Aorta (tissue), 5 donors: Measurements from ENCODE around the gene OR2B2. TPM values are rescaled to one million over a fixed set of nuclear protein-coding genes. Genes with fewer than 3 reads are reported as not detected.

ENCODE experiments used
- ATAC-seq: fragments of 200-7000 bp; cut with Tn5 transposase; one replicate; pipeline ENCODE4 v1.9.1; 2022; ENCODE audit warnings: moderate library complexity; ENCODE audit not compliant: low FRiP score
- DNase-seq, 2 donors: peaks; one replicate each; pipeline ENCODE4 v3.0.0-alpha.2; 2020
- H3K27ac ChIP-seq, 2 donors: one replicate each; pipeline ENCODE4 v1.5.1; 2013; ENCODE audit warnings: low read length in 2 of 2, mild to moderate bottlenecking in 2 of 2, moderate library complexity in 2 of 2, control low read depth in 1 of 2, inconsistent platforms in 1 of 2, low read depth in 1 of 2
- H3K27me3 ChIP-seq, 2 donors: one replicate each; pipeline ENCODE4 v1.6.1; 2013; ENCODE audit warnings: control low read depth in 1 of 2, low read length in 1 of 2, mild to moderate bottlenecking in 1 of 2, moderate library complexity in 1 of 2; ENCODE audit not compliant: insufficient read depth in 2 of 2, control insufficient read depth in 1 of 2
- H3K36me3 ChIP-seq, 2 donors: one replicate each; pipeline ENCODE4 v1.6.1; 2013; ENCODE audit warnings: control low read depth in 1 of 2, low read length in 1 of 2, mild to moderate bottlenecking in 1 of 2; ENCODE audit not compliant: insufficient read depth in 2 of 2, control insufficient read depth in 1 of 2
- H3K4me1 ChIP-seq, 2 donors: one replicate each; pipeline ENCODE4 v1.6.1; 2013; ENCODE audit warnings: low read length in 2 of 2, control low read depth in 1 of 2, mild to moderate bottlenecking in 1 of 2, moderate library complexity in 1 of 2; ENCODE audit not compliant: insufficient read depth in 2 of 2, control insufficient read depth in 1 of 2
- H3K4me3 ChIP-seq, 2 donors: one replicate each; pipeline ENCODE4 v1.5.1; 2013; ENCODE audit warnings: low read length in 2 of 2, control low read depth in 1 of 2, mild to moderate bottlenecking in 1 of 2
- H3K9me3 ChIP-seq: one replicate; pipeline ENCODE4 v1.6.1; 2013; ENCODE audit warnings: mild to moderate bottlenecking, low read length; ENCODE audit not compliant: control insufficient read depth
- WGBS, 2 donors: extraction: QIAGEN DNeasy Blood & Tissue Kit; methylation state at CpG; one replicate each; pipeline ENCODE4 v1.1.7; 2013; 5-methylcytosine and 5-hydroxymethylcytosine counted together
- intact Hi-C, 2 donors: fragments of 100-400 bp; cut with DNase I; formaldehyde crosslinking; loops; one replicate each; pipeline versions ENCODE4 v1.14.2 to v1.15.0; 2022
- polyA plus RNA-seq, 2 donors: library from polyadenylated mRNA; stranded (reverse); fragments of 200-250 nt; gene quantifications; one replicate each; pipeline ENCODE4 v1.2.3, GENCODE V29; 2013
- total RNA-seq, 2 donors: library from RNA; stranded (reverse); fragmentation: NEBNext Ultra II Directional; extraction: Animal tissue kit (Norgen Biotek cat#: 25700); gene quantifications; one replicate each; pipeline ENCODE4 v1.2.1, GENCODE V29; 2021
- donor health status: healthy with polysubstance abuse.
- donor health status: Bipolar disorder and iron deficiency.
- donor health status: DM: no; HTN: no; CAD: no.
- donor health status: DM: no; HTN: no; CAD: no.
- donor health status: DM: yes; HTN: yes; CAD: no.

Gene OR2B2
- total and polyA plus RNA-seq, 4 donors = not detected

DNA sequence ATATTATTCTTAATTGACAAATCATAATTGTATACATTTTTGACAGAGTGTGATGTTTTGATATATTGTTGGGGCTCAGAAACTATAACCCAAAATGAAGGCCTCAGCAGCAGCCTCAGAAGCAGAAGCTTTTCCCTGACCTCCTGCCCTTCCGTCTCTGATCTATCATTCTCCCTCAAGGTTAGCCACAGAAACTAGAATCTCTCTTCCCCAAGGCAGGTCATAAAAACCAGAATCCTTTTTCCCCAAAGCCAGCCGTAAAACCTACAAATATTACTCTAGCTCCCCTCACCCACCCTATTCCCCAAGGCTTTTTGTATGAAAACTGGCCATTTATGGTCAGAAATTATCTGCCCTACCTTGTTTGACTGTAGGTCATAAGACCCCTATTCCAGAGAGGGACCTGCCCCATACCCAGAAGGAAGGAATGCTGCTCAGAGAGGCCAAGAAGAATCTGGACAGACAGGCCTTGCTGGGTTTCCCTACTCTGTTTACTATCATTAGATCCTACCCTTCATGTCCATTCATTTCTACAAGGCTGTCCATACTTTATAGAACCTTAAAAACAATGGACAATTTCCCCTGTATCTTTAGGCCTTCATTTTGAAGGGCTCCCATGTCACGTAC lies 14.5 kb downstream of the OR2B2 start:
- no peak overlapping the region for H3K27ac ChIP-seq
- ATAC-seq = no peak
- no peaks in the 10 kb centered on the region for H3K36me3 ChIP-seq
- WGBS, 2 donors = 92% methylated on average over 3 of the region's 3 CpGs
- intact Hi-C loops = loop anchor here (5.0 to 10.0 kb wide), 4 partner anchors 125 to 1087 kb away; no protein-coding TSS in a partner anchor
- H3K27me3 ChIP-seq = peaks cover 0 to 2% of the 10 kb centered on the region in 2 donors
- no peak overlapping the region for H3K4me3 ChIP-seq
- H3K9me3 ChIP-seq = no peaks in the 10 kb centered on the region
- no peaks in the 10 kb centered on the region for H3K4me1 ChIP-seq
- DNase-seq = no peak

DNA sequence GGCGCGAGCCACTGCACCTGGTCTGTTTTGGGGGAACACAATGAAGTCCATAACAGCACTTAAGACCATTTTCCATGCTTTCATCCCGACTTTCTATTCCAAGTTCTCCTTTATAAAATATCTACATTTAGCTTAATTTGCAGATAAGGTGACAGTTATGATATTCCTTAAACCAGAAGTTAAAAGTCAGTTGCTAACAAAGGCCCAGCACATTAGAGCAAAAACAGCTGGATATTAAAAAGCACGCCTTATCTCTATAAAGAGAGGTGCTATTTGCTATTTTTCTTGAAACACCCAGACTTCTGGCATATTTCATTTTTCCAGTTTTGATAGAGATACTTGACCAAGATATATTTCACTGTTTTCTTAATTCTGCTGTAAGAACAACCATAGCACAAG lies 15.8 kb downstream of the OR2B2 start:
- H3K36me3 ChIP-seq = no peaks in the 10 kb centered on the region
- intact Hi-C loops = loop anchor here (5.0 to 10.0 kb wide), 4 partner anchors 124 to 1088 kb away; no protein-coding TSS in a partner anchor
- H3K27ac ChIP-seq = no peak overlapping the region
- WGBS, 2 donors = 88 to 93% methylated on average over 4 of the region's 4 CpGs
- DNase-seq = no peak
- H3K27me3 ChIP-seq = peaks cover 0 to 2% of the 10 kb centered on the region in 2 donors
- no peaks in the 10 kb centered on the region for H3K4me1 ChIP-seq
- no peak overlapping the region for H3K4me3 ChIP-seq
- no peak for ATAC-seq
- H3K9me3 ChIP-seq = no peaks in the 10 kb centered on the region

DNA sequence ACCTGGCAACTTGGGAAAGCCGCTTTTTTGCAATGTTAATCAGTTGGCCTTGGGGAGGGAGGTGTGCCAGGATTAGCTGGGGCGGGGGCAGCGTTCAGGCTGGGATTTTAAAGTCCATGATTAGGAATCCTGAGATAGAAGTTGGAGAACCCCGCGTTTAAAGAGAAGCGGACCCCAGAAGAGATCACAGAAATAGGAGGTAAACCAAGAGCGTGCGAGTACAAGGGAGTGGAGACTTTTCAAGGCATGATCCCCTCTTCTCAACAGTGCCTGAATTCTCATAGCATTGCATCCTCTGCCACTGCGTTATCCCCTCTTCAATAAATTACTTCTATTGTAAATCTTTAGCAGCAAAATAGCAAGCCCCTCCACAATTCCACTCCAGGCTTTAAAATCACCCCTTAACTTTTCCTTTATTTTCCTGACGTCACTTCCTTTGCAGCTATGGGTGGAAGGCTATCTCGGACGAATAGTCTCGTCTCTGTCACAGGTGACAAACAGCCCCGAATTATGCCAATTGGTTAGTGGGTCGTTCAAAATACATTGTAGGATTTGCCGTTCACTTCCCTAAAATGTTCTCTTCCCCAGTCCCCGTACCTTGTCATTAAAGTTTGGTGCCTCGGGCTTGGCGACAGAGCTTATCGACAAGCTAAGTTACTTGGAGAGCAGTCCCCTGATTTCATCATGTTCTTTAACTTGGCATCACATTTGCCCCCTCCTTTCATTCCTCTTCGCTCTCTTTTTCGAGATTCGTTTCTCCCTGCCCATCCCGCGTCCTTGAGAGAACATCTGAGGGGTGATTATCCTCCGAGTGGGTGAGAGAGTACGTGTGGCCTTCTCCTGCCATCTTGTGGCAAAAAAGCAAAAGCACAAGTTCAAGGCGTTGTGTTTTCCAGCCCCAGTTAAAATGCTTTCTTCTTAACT lies 17.1 kb downstream of the OR2B2 start:
- peak overlapping the region in 1 of 2 donors; percentile 15 for H3K27ac ChIP-seq
- intact Hi-C loops = loop anchor here (1.0 to 10.0 kb wide), 7 partner anchors 56 to 1090 kb away; a partner anchor contains a TSS
- H3K27me3 ChIP-seq = peaks cover 0 to 6% of the 10 kb centered on the region in 2 donors
- no peaks in the 10 kb centered on the region for H3K4me1 ChIP-seq
- peak overlapping the region; percentile 89 to 98 for H3K4me3 ChIP-seq
- DNase-seq = peak in 1 of 2 donors; percentile 57
- 0 to 1% methylated on average over 28 of the region's 28 CpGs for WGBS, 2 donors
- ATAC-seq = peak; percentile 90
- no peaks in the 10 kb centered on the region for H3K9me3 ChIP-seq
- H3K36me3 ChIP-seq = no peaks in the 10 kb centered on the region

DNA sequence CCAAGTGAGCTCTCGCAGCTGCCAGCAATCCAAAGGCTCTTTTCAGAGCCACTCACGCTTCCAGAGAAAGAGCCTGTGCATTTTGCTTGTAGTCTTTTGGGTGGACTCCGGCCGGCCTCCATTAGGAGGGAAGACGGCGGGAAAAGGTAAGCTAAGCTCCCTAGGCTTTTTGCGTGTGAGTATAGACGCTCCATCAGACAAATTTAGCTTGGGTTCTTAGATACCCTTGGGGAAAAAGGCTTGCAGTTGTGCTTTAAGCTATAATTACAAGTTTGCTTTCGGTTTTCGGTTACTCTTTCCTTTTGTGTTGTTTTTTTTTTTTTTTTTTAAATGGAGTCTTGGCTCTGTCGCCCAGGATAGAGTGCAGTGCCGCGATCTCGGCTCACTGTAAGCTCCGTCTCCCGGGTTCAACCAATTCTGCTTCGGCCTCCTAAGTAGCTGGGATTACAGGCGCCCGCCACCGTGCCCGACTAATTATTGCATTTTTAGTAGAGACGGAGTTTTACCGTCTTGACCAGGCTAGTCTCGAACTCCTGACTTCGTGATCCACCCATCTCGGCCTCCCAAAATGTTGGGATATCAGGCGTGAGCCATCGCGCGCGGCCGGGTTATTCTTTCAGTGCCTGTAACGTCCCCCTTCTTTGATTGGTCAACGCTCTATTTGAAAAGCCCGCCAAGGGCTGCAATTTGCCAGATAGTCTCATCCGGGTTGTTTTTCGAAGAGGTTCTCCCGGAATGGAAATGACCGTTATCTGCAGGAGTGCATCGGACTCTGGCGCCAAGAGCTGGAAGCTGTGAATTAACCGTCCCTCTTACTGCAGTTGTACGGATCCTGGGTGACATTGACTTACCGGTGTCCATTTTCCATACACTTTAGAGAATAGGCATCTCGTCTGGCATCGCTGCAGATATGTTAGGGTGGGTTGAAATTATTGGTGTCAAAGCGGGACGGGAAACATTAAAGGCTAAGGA lies 18.1 kb downstream of the OR2B2 start:
- Histone ChIP-seq H3K27ac (no peak overlapping the region), H3K36me3 (no peaks in the 10 kb centered on the region), H3K9me3 (no peaks in the 10 kb centered on the region), H3K4me3 (peak overlapping the region; percentile 89 to 98), H3K27me3 (peaks cover 0 to 6% of the 10 kb centered on the region in 2 donors), H3K4me1 (no peaks in the 10 kb centered on the region)
- peak; percentile 90 to 92 for DNase-seq
- intact Hi-C loops = loop anchor here in 1 of 2 donors (2.0 to 10.0 kb wide), 3 partner anchors 55 to 1091 kb away; a partner anchor contains a TSS
- 1% methylated on average over 48 of the region's 48 CpGs for WGBS, 2 donors
- peak; percentile 93 for ATAC-seq

DNA sequence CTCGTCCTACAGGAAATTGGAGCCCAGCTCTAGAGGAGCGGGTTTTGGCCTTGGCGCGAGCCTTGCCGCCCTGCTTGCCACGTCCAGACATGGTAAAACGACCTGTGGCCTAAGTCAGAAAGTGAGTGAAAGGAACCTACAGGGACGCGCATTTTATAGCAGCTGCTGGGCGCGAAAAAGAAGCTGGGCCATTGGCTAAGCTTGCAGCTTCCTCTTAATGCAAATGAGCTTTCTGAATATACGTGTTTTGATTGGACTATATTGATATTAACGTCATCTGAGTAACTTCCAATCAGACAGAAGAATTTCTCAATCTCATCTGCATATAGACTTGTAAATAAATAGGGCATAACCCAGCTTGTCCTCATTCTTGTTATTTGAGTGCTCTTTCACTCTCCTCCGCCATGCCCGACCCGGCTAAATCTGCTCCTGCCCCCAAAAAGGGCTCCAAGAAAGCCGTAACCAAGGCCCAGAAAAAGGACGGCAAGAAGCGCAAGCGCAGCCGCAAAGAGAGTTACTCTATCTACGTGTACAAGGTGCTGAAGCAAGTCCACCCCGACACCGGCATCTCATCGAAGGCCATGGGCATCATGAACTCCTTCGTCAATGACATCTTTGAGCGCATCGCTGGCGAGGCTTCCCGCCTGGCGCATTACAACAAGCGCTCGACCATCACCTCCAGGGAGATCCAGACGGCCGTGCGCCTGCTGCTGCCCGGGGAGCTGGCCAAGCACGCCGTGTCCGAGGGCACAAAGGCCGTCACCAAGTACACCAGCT lies 18.9 kb downstream of the OR2B2 start:
- Histone ChIP-seq H3K4me3 (peak overlapping the region; percentile 13 to 89), H3K27me3 (peaks cover 0 to 6% of the 10 kb centered on the region in 2 donors), H3K9me3 (no peaks in the 10 kb centered on the region), H3K36me3 (no peaks in the 10 kb centered on the region), H3K27ac (peak overlapping the region in 1 of 2 donors; percentile 19), H3K4me1 (no peaks in the 10 kb centered on the region)
- DNase-seq = peak; percentile 83 to 89
- peak; percentile 63 for ATAC-seq
- intact Hi-C loops = loop anchor here in 1 of 2 donors (5.0 to 10.0 kb wide), 2 partner anchors 716 to 1092 kb away; no protein-coding TSS in a partner anchor
- 1% methylated on average over 41 of the region's 41 CpGs for WGBS, 2 donors

DNA sequence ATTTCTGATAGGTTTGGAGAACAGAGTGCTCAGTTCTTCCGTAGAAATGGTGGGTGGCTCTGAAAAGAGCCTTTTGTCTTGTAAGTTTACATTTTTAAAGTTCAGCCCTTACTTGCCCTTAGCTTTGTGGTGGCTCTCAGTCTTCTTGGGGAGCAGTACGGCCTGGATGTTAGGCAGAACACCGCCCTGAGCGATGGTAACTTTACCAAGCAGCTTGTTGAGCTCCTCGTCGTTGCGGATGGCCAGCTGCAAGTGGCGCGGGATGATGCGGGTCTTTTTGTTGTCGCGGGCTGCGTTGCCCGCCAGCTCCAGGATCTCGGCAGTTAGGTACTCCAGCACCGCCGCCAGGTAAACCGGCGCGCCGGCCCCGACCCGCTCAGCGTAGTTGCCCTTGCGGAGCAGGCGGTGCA lies 19.5 kb downstream of the OR2B2 start:
- no peaks in the 10 kb centered on the region for H3K36me3 ChIP-seq
- peak overlapping the region; percentile 10 to 13 for H3K4me3 ChIP-seq
- no peaks in the 10 kb centered on the region for H3K9me3 ChIP-seq
- intact Hi-C loops = loop anchor here in 1 of 2 donors (5.0 to 10.0 kb wide), 2 partner anchors 715 to 1092 kb away; no protein-coding TSS in a partner anchor
- no peaks in the 10 kb centered on the region for H3K4me1 ChIP-seq
- 2 to 3% methylated on average over 26 of the region's 26 CpGs for WGBS, 2 donors
- H3K27ac ChIP-seq = no peak overlapping the region
- H3K27me3 ChIP-seq = peaks cover 0 to 6% of the 10 kb centered on the region in 2 donors
- ATAC-seq (no peak), DNase-seq (no peak)

DNA sequence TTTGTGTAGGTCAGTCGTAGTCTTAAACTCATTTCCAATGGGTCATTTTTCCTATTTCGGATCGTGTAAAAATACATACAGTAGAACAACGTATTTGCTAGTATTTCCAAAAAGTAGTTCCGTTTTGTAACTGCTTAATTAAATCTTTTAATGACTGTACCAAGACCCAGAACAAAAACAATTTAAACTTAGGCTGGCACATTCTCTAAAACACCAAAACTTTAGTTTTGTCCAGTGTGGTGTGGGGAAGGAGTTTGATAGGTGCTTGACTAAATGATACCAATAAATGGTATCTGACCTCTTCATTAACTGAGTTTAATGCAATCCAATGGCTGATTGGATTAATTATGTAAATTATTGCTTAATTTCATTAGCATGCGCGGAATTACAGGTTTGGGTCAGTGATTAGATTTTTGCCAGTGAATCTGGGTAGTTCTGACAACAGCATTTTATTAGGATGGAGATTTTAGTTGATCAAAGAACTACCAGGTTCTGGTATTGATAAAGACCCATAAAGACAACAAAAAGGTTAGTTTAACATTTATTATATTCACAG lies 20.8 kb downstream of the OR2B2 start:
- H3K4me3 ChIP-seq = no peak overlapping the region
- no peak for DNase-seq
- 56 to 59% methylated on average over 7 of the region's 7 CpGs for WGBS, 2 donors
- H3K27ac ChIP-seq = no peak overlapping the region
- no peaks in the 10 kb centered on the region for H3K9me3 ChIP-seq
- no peaks in the 10 kb centered on the region for H3K4me1 ChIP-seq
- intact Hi-C loops = loop anchor here in 1 of 2 donors (5.0 to 10.0 kb wide), 2 partner anchors 714 to 1093 kb away; no protein-coding TSS in a partner anchor
- no peak for ATAC-seq
- peaks cover 0 to 6% of the 10 kb centered on the region in 2 donors for H3K27me3 ChIP-seq
- H3K36me3 ChIP-seq = no peaks in the 10 kb centered on the region
